ENCODE results near the gene ESD.

DNA sequence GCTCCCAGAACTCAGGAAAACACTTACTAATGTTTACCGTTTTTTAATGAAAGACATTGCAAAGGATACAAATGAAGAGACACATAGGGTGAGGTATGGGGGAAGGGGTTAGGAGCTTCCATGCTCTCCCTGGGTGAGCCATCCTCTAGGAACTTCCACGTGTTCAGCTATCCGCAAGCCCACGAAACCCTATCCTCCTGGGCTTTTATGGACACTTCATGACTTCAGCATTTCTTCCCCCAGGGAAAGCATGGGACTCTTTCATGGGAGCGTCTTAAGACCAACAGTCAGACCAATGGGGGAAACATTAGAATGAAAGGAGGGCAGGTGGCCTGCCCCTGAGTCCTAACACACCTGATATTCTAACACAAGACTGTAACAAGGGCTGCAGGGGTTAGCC lies 6.6 kb upstream of the ESD start:
- TF ChIP-seq, protein P1, sequence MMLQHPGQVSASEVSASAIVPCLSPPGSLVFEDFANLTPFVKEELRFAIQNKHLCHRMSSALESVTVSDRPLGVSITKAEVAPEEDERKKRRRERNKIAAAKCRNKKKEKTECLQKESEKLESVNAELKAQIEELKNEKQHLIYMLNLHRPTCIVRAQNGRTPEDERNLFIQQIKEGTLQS (IDR thresholded peaks at IDR 0.05; ENCODE audit: borderline replicate concordance, extremely low read depth, low read depth, low read length), result no peak
- TF ChIP-seq SMC3 (IDR thresholded peaks at IDR 0.05; ENCODE audit: borderline replicate concordance, low read length) (no peak), ZNF274 (IDR thresholded peaks at IDR 0.05; ENCODE audit: insufficient read depth, insufficient read length) (no peak), RFX5 (IDR thresholded peaks at IDR 0.05; ENCODE audit: low read depth, low read length) (no peak), MLLT1 (IDR thresholded peaks at IDR 0.05) (no peak), BHLHE40 (IDR thresholded peaks at IDR 0.05; ENCODE audit: borderline replicate concordance in 1 of 2, low read depth in 2 of 2, low read length in 1 of 2) (no peak), SP1 (IDR thresholded peaks at IDR 0.05; ENCODE audit: low read depth, low read length) (no peak), YBX1 (IDR thresholded peaks at IDR 0.05) (no peak), ZZZ3 (IDR thresholded peaks at IDR 0.05; ENCODE audit: control insufficient read depth, insufficient read length, low read depth) (no peak), KDM1A (IDR thresholded peaks at IDR 0.05; ENCODE audit: borderline replicate concordance) (no peak), EGR1 (IDR thresholded peaks at IDR 0.05; ENCODE audit: borderline replicate concordance in 1 of 2, low read depth in 2 of 2, low read length in 2 of 2) (no peak)
- TF ChIP-seq, protein P2, sequence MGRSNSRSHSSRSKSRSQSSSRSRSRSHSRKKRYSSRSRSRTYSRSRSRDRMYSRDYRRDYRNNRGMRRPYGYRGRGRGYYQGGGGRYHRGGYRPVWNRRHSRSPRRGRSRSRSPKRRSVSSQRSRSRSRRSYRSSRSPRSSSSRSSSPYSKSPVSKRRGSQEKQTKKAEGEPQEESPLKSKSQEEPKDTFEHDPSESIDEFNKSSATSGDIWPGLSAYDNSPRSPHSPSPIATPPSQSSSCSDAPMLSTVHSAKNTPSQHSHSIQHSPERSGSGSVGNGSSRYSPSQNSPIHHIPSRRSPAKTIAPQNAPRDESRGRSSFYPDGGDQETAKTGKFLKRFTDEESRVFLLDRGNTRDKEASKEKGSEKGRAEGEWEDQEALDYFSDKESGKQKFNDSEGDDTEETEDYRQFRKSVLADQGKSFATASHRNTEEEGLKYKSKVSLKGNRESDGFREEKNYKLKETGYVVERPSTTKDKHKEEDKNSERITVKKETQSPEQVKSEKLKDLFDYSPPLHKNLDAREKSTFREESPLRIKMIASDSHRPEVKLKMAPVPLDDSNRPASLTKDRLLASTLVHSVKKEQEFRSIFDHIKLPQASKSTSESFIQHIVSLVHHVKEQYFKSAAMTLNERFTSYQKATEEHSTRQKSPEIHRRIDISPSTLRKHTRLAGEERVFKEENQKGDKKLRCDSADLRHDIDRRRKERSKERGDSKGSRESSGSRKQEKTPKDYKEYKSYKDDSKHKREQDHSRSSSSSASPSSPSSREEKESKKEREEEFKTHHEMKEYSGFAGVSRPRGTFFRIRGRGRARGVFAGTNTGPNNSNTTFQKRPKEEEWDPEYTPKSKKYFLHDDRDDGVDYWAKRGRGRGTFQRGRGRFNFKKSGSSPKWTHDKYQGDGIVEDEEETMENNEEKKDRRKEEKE (IDR thresholded peaks at IDR 0.05), result no peak
- TF ChIP-seq, protein P3, sequence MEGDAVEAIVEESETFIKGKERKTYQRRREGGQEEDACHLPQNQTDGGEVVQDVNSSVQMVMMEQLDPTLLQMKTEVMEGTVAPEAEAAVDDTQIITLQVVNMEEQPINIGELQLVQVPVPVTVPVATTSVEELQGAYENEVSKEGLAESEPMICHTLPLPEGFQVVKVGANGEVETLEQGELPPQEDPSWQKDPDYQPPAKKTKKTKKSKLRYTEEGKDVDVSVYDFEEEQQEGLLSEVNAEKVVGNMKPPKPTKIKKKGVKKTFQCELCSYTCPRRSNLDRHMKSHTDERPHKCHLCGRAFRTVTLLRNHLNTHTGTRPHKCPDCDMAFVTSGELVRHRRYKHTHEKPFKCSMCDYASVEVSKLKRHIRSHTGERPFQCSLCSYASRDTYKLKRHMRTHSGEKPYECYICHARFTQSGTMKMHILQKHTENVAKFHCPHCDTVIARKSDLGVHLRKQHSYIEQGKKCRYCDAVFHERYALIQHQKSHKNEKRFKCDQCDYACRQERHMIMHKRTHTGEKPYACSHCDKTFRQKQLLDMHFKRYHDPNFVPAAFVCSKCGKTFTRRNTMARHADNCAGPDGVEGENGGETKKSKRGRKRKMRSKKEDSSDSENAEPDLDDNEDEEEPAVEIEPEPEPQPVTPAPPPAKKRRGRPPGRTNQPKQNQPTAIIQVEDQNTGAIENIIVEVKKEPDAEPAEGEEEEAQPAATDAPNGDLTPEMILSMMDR (IDR thresholded peaks at IDR 0.05 in 2 of 3, conservative IDR thresholded peaks at IDR 0.05 in 1 of 3; ENCODE audit: control insufficient read depth in 2 of 3, extremely low read depth in 1 of 3, insufficient read depth in 1 of 3, low read depth in 3 of 3, low read length in 3 of 3), result no peak
